ENCODE data around the gene NKD2.

DNA sequence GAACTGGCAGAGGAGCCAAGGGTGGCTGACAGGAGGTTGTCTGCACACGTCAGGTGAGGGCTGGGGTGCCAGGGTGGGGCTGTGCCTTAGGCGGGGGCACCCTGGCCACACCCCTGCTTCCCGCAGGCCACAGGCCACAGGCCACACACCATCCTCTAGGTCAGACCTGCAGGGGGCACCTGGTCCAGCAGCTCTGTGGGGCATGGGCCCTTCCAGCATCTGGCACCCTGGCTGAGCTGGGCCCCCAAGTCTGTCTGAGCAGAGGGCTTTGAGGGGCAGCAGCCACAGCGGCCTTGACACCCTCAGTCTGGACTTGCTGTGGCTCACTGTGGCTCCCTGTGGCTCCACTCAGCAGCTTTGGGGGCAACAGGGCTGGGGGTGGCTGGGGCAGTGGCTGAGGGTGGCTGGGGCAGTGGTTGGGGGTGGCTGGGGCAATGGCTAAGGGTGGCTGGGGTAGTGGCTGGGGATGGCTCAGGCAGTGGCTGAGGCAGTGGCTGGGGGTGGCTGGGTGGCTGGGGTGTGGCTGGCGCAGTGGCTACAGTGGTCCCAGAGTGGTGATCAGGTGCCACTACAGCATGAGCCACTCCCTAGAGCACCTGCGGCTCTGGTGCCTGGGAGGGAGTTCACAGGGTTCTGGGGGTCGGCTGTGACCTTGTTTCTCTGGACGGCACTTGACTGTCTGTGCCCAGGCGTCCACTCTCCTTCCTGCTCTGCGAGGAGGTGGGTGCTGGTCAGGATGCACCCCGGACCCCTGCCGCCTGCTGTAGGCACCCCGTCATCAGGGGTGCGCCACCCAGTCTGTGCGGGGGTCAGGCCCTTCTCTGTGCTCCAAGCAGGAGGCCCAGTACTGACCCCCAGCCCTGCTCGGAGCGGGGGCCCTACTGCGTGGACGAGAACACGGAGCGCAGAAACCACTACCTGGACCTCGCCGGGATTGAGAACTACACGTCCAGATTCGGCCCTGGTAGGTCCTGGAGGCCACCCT is 27.1 kb downstream of the NKD2 start:
- TF ChIP-seq, protein P1, sequence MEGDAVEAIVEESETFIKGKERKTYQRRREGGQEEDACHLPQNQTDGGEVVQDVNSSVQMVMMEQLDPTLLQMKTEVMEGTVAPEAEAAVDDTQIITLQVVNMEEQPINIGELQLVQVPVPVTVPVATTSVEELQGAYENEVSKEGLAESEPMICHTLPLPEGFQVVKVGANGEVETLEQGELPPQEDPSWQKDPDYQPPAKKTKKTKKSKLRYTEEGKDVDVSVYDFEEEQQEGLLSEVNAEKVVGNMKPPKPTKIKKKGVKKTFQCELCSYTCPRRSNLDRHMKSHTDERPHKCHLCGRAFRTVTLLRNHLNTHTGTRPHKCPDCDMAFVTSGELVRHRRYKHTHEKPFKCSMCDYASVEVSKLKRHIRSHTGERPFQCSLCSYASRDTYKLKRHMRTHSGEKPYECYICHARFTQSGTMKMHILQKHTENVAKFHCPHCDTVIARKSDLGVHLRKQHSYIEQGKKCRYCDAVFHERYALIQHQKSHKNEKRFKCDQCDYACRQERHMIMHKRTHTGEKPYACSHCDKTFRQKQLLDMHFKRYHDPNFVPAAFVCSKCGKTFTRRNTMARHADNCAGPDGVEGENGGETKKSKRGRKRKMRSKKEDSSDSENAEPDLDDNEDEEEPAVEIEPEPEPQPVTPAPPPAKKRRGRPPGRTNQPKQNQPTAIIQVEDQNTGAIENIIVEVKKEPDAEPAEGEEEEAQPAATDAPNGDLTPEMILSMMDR (IDR thresholded peaks at IDR 0.05; ENCODE audit: poor library complexity), result no peak
- no peak for TF ChIP-seq EZH2phosphoT487 (IDR thresholded peaks at IDR 0.05; ENCODE audit: low read depth, severe bottlenecking, unreplicated experiment)
